ENCODE results near the gene ZCCHC7.

DNA sequence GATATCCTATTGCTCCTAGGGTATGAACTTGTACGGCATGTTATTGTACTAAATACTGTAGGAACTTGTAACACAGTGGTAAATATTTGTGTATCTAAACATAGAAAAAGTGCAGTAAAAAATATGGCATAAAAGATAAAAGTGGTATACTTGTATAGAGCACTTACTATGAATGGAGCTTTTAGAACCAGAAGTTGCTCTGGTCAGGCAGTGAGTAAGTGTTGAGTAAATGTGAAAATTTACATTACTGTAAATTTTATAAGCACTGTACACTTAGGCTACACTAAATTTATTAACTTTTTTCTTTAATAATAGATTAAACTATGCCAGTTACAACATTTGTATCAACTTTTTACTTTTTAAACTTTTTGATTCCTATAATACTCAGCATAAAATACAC, 109.1 kb downstream of the ZCCHC7 start:
- TF ChIP-seq CTCF (IDR thresholded peaks at IDR 0.05; ENCODE audit: insufficient read depth, low read length): no peak
- TF ChIP-seq POLR2AphosphoS5 (IDR thresholded peaks at IDR 0.05; ENCODE audit: low read depth): no peak

Data from HL-60 (cell line).